GM19351 (cell line): ENCODE data around the gene ZBTB48.
"Not testable (repeated sequence)": the region's sequence is repeated elsewhere in the genome, so short reads cannot be mapped to it uniquely, and the experiment has no call there.

Source experiments
- ATAC-seq: cut with Tn5 transposase; IDR thresholded peaks from one replicate; pipeline ENCODE4 v1.9.1; 2021; ENCODE audit warnings: mild to moderate bottlenecking, moderate library complexity; ENCODE audit not compliant: unreplicated experiment

The ZBTB48 gene

GRCh38 chr1:6579374-6580118, at the start of gene ZBTB48:
Gene ZBTB48, plus strand, starts transcription at chr1:6579994. Its CDS starts 616 bp downstream, at chr1:6580610.
- peak; percentile 98 for ATAC-seq

GRCh38 chr1:6530504-6531160, 49.2 kb upstream of the ZBTB48 start:
- ATAC-seq: no peak

GRCh38 chr1:6531996-6532395, 47.8 kb upstream of the ZBTB48 start:
- no peak for ATAC-seq

GRCh38 chr1:6534248-6534822, 45.5 kb upstream of the ZBTB48 start:
- ATAC-seq: no peak

GRCh38 chr1:6535214-6535613, 44.6 kb upstream of the ZBTB48 start:
- ATAC-seq: no peak

GRCh38 chr1:6536291-6536690, 43.5 kb upstream of the ZBTB48 start:
- no peak for ATAC-seq

GRCh38 chr1:6538956-6539355, 40.8 kb upstream of the ZBTB48 start:
- ATAC-seq: no peak

GRCh38 chr1:6544831-6545230, 35.0 kb upstream of the ZBTB48 start:
- no peak for ATAC-seq

- no peak for ATAC-seq
Measured at GRCh38 chr1:6545276-6546112, 34.3 kb upstream of the ZBTB48 start.

- ATAC-seq: no peak
Measured at GRCh38 chr1:6546326-6546725, 33.5 kb upstream of the ZBTB48 start.

- ATAC-seq: no peak
Measured at GRCh38 chr1:6547301-6547700, 32.5 kb upstream of the ZBTB48 start.

- ATAC-seq: peak; percentile 89
Measured at GRCh38 chr1:6554031-6554906, 25.5 kb upstream of the ZBTB48 start, which contains the start of gene NOL9. Gene NOL9, minus strand, starts transcription at chr1:6554513. Its CDS starts 11 bp downstream, at chr1:6554502.

- ATAC-seq: no peak
Measured at GRCh38 chr1:6554907-6555778, 24.7 kb upstream of the ZBTB48 start, which contains the start of gene TAS1R1. Gene TAS1R1, plus strand, starts transcription at chr1:6555307. Its CDS starts 67 bp downstream, at chr1:6555374.

GRCh38 chr1:6557597-6557996, 22.2 kb upstream of the ZBTB48 start:
- ATAC-seq: no peak

- not testable (repeated sequence) for ATAC-seq
Measured at GRCh38 chr1:6559161-6559560, 20.6 kb upstream of the ZBTB48 start.

- ATAC-seq: no peak
Measured at GRCh38 chr1:6560267-6560666, 19.5 kb upstream of the ZBTB48 start.

GRCh38 chr1:6569033-6569432, 10.8 kb upstream of the ZBTB48 start:
- ATAC-seq: no peak

GRCh38 chr1:6570100-6570499, 9.7 kb upstream of the ZBTB48 start:
- ATAC-seq: no peak

- no peak for ATAC-seq
Measured at GRCh38 chr1:6570987-6571386, 8.8 kb upstream of the ZBTB48 start.
